ENCODE measurements around the gene KCND2. TPM values are rescaled to one million over a fixed set of nuclear protein-coding genes. Genes with fewer than 3 reads are reported as not detected.
"Not testable (repeated sequence)": the region's sequence is repeated elsewhere in the genome, so short reads cannot be mapped to it uniquely, and the experiment has no call there.

Gene KCND2
- 51.5 TPM for total RNA-seq

DNA sequence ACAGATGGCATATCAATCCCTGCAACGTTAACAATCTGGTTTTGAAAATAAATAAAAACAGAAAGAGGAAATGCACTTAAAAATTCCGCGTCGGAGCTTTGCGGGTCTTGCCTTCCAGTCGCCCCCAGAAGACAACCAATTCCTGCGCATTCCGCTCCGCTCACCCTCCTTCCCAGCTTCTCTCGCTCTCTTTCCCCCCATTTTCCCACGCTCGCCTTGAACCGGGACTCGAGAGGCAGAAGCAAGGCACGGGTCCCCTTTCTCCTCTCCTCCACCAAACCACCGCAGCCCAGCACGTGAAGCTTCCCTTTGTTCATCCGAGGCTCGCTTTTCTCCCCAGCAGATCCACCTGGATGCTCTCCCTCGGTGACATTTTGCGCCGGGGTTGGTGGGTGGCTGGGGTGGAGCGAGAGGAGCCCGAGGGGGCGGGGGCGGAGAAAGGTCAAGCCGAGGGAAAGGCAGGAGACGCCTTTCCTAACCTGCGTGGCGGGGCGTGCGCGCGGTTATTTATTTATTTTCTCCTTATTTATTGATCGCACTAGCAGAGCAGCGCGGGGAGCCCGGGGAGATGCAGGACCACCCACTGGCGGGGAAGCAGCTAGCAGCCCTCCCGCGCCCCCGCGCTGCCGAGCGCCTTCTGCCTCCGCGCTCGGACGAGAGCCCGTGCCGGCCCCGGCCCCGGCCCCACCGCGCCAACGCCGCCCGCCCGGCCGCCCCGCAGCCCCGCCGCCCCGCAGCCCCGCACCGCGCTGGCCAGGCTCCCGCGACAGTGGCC lies at the start of gene KCND2:
Gene KCND2, plus strand, starts transcription at position 475 of the 775 bp plus-strand sequence.
- peak; percentile 10 for DNase-seq

DNA sequence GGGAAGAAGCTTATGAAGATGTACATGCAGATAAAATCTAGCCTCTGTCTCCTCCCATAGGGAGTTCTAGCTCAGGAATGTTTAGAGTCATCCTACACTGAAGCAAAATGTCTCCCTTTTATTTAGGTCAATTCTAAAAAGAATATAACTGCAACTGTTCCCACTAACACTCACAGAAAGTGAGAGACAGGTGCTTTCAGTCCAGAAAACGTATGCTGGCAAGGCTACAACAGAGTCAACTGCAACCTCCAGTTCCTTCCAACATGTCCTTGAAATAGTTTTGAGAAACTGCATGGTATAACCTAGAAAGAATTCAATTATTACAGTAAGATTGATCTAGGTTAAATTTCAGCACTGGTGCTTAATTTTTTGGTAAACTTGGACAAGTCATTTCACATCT lies 46.8 kb upstream of the KCND2 start:
- no peak for DNase-seq

DNA sequence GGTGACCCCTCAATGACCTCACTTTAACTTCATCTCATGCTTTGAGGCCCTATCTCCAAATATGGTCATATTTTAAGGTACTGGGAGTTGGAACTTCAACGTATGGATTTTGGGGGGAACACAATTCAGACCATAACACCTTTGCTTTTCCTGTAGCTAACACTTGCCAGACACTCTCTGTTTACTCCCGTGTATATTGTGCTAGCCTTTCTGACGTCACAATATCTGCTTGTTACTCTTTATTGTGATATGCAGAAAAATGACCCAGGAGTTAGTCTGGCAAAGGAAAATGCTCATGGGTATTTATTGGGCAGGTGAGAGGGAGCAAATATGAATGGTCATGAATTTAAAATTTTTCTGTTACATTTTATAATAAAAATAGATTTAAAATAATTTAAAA lies 45.7 kb upstream of the KCND2 start:
- no peak for DNase-seq

DNA sequence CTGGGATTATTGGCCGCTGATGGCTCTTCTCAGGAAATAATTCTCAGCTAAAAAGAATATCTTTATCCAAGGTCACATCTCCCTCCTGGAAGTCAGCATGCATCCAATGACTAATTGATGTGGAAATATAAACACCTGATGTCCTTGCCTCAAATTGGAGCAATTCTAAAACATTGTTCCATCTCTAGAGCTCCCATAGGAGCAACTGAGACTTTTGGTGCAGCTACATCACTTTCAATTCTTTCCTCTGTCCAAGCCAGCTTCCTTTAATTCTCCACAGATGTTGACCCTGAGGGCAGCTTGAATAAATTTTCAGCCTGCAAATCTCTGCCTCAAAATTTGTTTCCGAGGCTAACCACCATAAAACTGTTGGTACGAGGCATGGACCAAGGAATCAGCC lies 43.9 kb upstream of the KCND2 start:
- no peak for DNase-seq

DNA sequence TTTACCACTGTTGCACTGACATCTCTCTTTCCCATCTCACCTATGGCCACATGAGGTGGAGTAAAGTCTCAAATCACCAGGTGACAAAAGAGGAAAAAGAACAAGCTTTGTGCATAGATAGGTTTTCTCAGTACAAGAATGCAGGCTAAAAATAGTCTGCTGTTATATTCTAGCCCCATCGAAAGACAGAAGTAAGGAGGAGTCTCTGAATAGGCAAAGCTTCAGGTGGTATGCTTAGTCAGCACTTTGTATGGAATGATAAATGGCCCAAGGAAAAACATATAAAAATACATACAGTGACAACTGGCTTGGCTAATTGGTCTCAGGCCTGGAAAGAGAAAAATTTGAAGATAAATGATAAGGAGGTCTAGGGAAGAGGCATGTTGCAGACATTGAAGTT lies 39.6 kb upstream of the KCND2 start:
- no peak for DNase-seq

DNA sequence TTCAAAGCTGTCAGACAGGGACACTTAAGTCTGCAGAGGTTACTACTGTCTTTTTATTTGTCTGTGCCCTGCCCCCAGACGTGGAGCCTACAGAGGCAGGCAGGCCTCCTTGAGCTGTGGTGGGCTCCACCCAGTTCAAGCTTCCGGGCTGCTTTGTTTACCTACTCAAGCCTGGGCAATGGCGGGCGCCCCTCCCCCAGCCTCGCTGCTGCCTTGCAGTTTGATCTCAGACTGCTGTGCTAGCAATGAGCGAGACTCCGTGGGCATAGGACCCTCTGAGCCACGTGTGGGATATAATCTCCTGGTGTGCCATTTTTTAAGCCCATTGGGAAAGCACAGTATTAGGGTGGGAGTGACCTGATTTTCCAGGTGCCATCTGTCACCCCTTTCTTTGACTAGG lies 32.6 kb upstream of the KCND2 start:
- not testable (repeated sequence) for DNase-seq

DNA sequence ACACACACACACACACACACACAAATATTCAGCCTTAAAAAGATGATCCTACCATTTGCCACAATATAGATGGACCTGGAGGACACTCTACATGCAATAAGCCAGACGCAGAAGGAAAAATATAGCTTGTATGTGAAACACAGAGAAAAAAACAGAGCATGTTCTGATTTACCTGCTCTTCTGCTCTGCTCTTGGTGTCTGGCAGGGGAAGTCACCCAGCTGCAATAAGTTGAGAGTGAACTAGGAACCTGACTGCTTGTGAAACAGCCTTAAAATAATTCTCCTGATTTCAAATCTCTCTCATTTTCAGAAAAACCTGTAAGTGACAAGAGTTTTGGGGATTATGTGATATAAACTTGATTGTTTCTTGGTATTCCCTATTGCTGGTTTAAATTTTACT lies 31.0 kb upstream of the KCND2 start:
- DNase-seq = no peak

DNA sequence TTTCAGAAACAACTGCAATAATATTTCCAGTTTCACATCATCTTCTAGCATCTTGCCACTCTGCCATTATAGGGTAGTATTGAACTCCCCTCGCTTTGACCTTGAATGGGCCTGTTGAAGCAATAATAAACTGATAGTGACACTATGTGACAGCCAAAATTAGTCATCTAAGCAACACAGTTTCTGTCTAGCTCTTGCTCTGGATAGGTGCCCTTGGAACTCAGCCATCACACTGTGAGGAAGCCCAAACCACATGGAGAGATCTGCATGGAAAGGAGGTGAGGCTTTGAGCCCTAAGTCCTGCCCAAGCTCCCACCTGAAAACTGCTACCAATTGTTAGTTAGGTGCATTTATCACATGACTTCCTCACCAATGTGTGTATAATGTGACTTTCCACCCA lies 18.1 kb upstream of the KCND2 start:
- DNase-seq = no peak

DNA sequence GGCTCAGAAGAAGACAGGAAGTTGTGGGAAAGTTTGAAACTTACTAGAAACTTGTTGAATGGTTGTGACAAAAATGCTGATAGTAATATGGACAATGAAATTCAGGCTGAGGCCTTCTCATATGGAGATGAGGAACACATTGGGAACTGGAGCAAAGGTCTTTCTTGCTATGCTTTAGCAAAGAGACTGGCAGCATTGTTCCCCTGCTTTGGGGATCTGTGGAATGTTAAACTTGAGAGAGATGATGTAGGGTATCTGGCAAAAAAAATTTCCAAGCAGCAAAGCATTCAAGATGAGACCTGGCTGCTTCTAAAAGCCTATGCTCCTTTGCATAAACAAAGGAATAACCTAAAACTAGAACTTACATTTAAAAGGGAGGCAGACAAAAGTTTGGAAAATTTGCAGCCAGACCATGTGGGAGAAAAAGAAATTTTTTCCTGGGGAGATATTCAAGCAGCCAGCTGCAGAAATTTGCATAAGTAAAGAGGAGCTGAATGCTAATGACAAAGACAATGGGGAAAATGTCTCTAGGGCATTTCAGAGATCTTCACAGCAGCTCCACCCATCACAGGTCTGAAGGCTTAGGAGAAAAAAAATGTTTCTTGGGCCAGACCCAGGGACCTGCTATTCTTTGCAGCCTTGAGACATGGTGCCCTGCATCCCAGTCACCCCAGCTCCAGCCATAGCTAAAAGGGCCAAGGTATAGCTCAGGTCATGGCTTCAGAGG lies 16.5 kb upstream of the KCND2 start:
- DNase-seq = no peak

DNA sequence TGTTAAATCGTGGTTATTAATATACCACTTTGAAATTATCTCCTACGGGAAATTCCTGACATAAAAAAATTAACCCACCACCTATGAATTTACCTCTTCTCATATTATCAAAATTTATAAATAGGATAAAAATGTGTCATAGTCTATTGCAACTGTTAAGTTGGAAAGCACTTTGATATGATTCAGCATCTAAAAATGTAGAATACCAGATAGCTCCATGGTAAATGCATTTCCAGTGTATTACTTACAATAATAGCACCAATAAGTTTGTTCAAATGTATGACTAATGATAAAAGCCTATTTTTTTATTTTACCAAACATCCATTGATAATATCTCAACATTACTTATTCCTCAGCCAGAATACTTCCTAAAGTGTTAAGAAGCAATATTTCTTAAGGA lies 13.6 kb upstream of the KCND2 start:
- DNase-seq = no peak

DNA sequence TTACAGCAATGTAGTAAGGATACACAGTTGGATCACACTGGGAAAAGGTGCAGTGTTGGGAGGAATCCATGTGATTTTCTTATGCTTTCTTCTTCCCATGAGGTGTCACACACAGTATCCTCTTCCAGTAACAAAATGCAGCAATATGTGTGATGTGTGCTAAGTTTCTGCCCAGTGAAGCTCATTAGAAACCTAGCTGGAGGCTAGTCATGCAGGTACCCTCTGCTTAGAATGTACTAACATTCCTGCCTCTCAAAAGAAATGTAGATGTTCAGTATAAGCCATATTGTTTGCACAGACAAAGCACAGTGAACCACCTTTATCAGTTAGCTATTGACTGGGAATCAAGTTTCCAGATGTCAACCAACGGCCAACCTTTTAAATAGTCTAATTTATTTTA lies 12.9 kb upstream of the KCND2 start:
- no peak for DNase-seq

DNA sequence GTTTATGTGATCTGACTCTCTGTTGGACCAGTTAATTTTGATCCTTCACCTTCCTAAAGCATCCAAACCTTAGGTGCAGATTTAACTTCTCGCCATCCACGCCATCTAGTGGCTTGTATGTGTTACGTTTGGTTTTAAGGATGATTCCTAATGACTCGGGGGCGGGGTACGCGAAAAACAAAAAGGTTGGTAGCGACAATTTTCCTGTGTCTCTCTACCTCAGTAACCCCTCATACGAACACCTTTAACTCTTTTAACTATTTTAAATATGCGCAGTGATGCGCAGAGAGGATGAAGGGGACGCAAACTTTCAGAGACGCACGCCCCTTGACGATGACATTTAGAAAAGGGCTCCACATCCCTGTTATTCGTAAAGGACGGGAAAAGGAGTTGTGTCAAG lies 714 bp upstream of the KCND2 start:
- peak; percentile 36 for DNase-seq

DNA sequence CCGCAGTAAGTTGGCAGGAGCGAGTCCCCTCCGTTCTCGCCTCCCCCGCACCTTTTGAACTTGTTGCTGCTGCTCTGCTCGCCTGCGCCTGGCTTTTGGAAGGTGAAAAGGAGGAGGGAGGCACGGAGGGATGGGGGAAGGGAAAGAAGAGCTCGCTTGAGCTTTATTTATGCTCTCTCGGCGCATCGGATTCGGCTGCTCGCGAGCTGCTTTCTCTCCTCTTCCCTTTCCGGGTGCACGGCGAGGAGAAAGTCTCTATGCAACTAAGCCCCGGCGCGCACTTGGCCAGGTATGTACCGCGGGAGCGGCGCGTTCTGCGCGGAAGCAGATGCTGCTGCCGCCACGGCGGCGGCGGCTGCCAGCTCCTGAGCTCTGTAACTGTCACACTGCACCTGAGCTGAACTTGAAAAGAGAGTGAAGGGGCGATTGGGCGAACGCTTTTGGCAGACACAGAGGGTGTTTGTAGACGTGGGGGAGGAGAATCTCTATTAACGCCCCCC lies 551 bp downstream of the KCND2 start:
- peak; percentile 47 for DNase-seq

DNA sequence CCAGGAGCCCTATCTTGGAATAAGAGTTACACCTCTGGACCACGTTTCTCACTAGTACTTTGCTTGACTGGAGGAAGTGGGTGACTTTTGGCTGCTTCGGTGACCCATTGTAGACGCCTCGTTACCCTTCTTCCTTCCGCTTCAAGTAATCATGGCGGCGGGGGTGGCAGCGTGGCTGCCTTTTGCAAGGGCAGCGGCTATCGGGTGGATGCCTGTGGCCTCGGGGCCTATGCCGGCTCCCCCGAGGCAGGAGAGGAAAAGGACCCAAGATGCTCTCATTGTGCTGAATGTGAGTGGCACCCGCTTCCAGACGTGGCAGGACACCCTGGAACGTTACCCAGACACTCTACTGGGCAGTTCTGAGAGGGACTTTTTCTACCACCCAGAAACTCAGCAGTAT lies 1.5 kb downstream of the KCND2 start:
- DNase-seq = no peak

DNA sequence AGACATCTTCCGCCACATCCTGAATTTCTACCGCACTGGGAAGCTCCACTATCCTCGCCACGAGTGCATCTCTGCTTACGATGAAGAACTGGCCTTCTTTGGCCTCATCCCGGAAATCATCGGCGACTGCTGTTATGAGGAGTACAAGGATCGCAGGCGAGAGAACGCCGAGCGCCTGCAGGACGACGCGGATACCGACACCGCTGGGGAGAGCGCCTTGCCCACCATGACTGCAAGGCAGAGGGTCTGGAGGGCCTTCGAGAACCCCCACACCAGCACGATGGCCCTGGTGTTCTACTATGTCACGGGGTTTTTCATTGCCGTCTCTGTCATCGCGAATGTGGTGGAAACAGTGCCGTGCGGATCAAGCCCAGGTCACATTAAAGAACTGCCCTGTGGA lies 1.9 kb downstream of the KCND2 start:
- DNase-seq = no peak

DNA sequence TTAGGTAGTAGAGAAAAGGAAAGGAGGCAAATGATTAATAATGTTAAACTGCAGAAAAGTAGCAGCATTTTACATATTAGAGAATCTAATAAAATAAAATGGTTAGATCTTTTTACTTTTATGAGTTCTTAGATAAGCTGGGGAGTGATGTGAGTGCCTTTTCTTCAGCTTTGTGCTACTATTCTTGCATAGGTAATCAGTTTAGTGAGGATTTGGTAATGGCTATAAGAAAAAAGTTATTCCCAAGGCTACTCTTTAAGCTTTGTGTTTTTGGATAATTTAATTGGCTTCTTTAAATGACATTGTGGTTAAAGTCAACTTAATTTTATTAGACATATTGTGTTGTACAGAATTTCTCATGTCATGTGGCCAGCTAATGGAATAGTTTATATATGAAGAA lies 3.7 kb downstream of the KCND2 start:
- DNase-seq = no peak

DNA sequence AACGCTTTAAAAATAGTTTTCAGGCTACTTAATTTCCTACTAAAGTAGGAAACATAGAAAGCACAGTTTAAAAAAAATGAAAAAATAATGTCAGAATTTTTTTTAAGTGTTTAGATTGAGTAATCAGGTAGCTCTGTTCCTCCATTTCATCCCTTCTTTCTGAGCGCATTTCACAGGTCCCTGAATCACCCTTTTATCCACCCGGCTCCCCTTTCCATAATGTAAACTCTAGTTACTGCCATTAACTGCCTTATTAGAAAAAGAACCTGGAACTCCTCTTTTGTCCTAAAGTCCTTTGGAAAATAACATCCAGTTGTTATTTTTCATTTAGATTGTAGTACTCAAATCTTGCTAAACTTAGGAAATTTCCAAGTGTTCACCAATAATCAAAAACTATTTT lies 5.8 kb downstream of the KCND2 start:
- no peak for DNase-seq

DNA sequence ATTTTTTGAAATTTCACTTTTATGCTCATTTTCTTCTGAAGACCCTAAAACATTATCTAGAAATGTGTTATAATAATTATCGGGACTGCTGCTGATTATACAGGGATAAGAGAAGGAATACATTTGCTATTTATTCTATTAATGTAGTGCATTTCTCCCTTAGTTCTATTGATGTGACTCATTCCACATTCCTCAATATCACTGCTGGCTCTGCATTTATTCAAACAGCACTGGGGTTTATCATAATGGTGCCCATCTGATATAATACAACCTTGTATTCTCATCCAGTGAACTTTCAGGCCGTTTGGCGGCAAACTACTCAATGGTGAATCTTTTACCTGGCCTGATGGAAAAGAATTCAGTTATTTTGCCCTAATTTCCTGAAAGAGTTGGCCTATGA lies 7.8 kb downstream of the KCND2 start:
- DNase-seq = no peak

DNA sequence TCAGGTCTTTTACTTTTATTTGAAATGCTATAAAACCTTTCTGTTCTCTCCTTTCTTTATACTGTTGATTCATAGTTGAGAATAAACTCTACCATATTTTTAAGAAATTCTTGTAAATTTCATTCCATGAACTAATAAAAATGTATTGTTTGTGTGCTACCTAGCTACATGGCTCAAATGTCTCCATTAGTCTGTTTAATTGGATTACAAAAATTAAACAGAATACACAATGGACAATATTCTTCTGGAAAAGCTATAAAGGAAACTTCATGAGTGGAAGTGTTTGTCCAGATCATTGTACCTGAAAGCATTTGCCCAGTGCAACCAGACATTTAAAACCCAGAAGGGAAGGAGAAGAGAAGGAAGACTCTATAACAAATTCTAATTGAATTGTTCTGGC lies 20.1 kb downstream of the KCND2 start:
- DNase-seq = no peak

DNA sequence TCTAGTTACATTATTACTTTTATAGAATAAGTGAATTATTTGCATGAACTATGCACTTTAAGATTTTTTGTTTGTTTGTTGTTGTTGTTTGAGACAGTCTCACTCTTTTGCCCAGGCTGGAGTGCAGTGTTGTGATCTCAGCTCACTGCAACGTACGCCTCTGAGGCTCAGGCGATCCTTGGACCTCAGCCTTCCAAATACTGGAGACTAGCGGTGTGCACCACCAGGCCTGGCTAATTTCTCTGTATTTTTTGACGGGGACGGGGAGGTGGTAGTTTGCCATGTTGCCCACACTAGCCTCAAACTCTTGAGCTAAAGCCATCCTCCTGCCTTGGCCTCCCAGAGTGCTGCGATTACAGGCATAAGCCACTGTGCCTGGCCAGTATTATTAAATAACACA lies 29.2 kb downstream of the KCND2 start:
- no peak for DNase-seq

DNA sequence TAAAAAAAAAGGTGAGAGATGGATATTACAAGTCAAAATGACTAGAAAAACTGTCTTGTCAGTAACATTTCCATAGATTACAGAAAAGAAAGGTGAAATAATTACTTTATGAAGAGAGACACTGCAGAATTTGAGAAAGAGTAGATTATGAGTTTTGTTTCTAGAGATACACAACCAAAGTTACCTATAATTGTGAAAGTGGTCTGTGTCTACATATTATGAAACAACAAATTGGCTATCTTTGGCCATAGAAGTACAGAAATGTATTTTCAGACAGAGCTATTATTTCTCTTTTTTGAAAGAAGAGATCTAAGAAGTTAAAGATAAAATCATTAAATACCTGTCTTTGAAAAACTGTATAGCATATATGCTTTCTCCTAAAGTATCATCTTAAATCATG lies 30.1 kb downstream of the KCND2 start:
- DNase-seq = no peak

DNA sequence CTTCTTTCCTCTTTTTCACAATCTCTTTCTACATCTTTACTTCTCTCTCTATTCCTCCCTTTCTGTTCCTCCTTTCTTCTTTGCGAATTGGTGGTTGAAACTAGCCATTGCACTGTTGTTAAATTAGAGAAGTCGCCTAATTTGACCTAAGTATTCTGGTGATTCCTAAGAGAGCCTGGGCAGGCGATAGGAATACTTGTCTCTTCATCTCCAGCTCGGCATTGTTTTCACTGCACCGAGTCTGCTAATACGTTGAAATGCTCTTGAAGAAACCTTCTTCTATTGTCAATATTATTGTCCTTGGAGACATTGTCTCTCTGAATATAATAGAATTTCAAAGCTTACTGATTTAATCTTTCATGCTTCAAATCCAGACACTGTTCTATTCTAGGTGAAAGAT lies 31.7 kb downstream of the KCND2 start:
- no peak for DNase-seq

DNA sequence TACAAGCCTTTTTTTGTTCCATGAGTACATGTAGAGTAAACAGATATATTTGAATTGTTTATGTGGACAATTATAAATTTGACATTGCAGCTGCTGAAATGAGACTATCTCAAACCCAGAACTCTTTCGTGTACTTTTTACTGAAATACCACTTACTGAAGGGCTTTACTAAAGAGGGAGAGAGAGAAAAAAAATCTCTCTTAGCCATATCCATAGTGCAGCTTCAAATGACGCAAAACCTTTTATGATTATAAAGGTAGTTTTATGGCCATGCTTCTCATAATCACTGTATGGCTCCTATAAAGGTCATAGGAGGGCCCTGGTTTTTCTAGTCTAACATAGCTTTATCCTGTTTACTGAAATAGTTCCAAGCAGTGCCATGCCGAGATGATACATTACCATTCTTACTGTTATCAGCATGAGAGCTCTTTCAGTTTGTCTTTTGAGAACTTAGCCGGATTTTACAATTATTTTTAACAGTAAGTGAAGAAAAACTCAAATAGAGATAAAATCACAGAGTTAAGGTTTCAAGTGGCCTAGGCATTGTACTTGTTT lies 35.1 kb downstream of the KCND2 start:
- DNase-seq = no peak

Measured in occipital lobe (tissue), 2 donors.